A549 (cell line): ENCODE measurements around the gene SYCE3.

Source experiments
- BHLHE40 ChIP-seq: IDR thresholded peaks from 2 replicates; pipeline ENCODE4 v1.6.1; 2012; ENCODE audit warnings: low read depth, low read length, inconsistent platforms
- EP300 ChIP-seq, 2 experiments: fragments of >200 bp; sonication (Bioruptor Twin); formaldehyde crosslinking; IDR thresholded peaks; 2 replicates in 1 of 2; 3 replicates in 1 of 2; pipeline ENCODE4 v1.6.1; 2016 to 2017
- HOXA7 ChIP-seq: fragments of 250-450 bp; sonication (Bioruptor Pico); IDR thresholded peaks from 2 replicates; pipeline ENCODE4 v1.5.0; 2020; ENCODE audit warnings: mild to moderate bottlenecking, moderate library complexity
- MAZ ChIP-seq: fragments of 150-350 bp; IDR thresholded peaks from 2 replicates; pipeline ENCODE4 v1.6.1; 2014; ENCODE audit warnings: antibody characterized with exemption, low read depth, low read length, borderline replicate concordance
- POLR2A ChIP-seq: IDR thresholded peaks from 2 replicates; pipeline ENCODE4 v1.6.1; 2012; ENCODE audit warnings: mild to moderate bottlenecking, low read length
- RAD21 ChIP-seq, 2 experiments: fragments of >200 bp in 1 of 2; sonication (Bioruptor Twin) in 1 of 2; formaldehyde crosslinking in 1 of 2; IDR thresholded peaks in 1 of 2; conservative IDR thresholded peaks in 1 of 2; 2 replicates in 1 of 2; 3 replicates in 1 of 2; pipeline ENCODE4 v1.6.1; 2012 to 2018; ENCODE audit warnings: inconsistent platforms in 1 of 2
- RARB ChIP-seq: fragments of 250-450 bp; sonication (Bioruptor Pico); IDR thresholded peaks from 2 replicates; pipeline ENCODE4 v1.8.0; 2021; ENCODE audit warnings: mild to moderate bottlenecking, moderate library complexity
- RFX5 ChIP-seq: fragments of 450-650 bp; IDR thresholded peaks from 2 replicates; pipeline ENCODE4 v1.7.1; 2014; ENCODE audit warnings: antibody characterized with exemption, mild to moderate bottlenecking, moderate library complexity
- TF ChIP-seq, protein P1 (sequence below): fragments of >200 bp; sonication (Bioruptor Twin); formaldehyde crosslinking; IDR thresholded peaks from 3 replicates; pipeline ENCODE4 v1.5.1; 2016
- TF ChIP-seq, protein P2 (sequence below): fragments of 200-600 bp; sonication (generic); IDR thresholded peaks from 2 replicates; pipeline ENCODE4 v1.6.1; 2016; ENCODE audit warnings: antibody characterized with exemption, mild to moderate bottlenecking, moderate library complexity

- TF ChIP-seq, protein P1, sequence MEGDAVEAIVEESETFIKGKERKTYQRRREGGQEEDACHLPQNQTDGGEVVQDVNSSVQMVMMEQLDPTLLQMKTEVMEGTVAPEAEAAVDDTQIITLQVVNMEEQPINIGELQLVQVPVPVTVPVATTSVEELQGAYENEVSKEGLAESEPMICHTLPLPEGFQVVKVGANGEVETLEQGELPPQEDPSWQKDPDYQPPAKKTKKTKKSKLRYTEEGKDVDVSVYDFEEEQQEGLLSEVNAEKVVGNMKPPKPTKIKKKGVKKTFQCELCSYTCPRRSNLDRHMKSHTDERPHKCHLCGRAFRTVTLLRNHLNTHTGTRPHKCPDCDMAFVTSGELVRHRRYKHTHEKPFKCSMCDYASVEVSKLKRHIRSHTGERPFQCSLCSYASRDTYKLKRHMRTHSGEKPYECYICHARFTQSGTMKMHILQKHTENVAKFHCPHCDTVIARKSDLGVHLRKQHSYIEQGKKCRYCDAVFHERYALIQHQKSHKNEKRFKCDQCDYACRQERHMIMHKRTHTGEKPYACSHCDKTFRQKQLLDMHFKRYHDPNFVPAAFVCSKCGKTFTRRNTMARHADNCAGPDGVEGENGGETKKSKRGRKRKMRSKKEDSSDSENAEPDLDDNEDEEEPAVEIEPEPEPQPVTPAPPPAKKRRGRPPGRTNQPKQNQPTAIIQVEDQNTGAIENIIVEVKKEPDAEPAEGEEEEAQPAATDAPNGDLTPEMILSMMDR: no peak
- no peak for TF ChIP-seq EP300 (IDR thresholded peaks at IDR 0.05)
- no peak for TF ChIP-seq BHLHE40
- TF ChIP-seq POLR2A: no peak
- TF ChIP-seq MAZ: no peak
- TF ChIP-seq, protein P2, sequence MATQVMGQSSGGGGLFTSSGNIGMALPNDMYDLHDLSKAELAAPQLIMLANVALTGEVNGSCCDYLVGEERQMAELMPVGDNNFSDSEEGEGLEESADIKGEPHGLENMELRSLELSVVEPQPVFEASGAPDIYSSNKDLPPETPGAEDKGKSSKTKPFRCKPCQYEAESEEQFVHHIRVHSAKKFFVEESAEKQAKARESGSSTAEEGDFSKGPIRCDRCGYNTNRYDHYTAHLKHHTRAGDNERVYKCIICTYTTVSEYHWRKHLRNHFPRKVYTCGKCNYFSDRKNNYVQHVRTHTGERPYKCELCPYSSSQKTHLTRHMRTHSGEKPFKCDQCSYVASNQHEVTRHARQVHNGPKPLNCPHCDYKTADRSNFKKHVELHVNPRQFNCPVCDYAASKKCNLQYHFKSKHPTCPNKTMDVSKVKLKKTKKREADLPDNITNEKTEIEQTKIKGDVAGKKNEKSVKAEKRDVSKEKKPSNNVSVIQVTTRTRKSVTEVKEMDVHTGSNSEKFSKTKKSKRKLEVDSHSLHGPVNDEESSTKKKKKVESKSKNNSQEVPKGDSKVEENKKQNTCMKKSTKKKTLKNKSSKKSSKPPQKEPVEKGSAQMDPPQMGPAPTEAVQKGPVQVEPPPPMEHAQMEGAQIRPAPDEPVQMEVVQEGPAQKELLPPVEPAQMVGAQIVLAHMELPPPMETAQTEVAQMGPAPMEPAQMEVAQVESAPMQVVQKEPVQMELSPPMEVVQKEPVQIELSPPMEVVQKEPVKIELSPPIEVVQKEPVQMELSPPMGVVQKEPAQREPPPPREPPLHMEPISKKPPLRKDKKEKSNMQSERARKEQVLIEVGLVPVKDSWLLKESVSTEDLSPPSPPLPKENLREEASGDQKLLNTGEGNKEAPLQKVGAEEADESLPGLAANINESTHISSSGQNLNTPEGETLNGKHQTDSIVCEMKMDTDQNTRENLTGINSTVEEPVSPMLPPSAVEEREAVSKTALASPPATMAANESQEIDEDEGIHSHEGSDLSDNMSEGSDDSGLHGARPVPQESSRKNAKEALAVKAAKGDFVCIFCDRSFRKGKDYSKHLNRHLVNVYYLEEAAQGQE: no peak
- no peak for TF ChIP-seq RAD21 (conservative IDR thresholded peaks at IDR 0.05 in 1 of 2, IDR thresholded peaks at IDR 0.05 in 1 of 2)
- TF ChIP-seq RARB (CRISPR knock-in tag): no peak
- TF ChIP-seq RFX5: no peak
- TF ChIP-seq HOXA7 (CRISPR knock-in tag): no peak
Measured at GRCh38 chr22:50508897-50509296, 53.8 kb downstream of the SYCE3 start.
